ENCODE data around the gene PMVK.

GRCh38 chr1:154951901-154952657 is 15.6 kb upstream of the PMVK start:
- TF ChIP-seq CTCF (IDR thresholded peaks at IDR 0.05) = no peak
- TF ChIP-seq POLR2A (IDR thresholded peaks at IDR 0.05) = no peak
